Glomerular endothelial cell (primary cell): ENCODE data around the gene RRM2. TPM values are rescaled to one million over a fixed set of nuclear protein-coding genes. Genes with fewer than 3 reads are reported as not detected.
"Not testable (repeated sequence)": the region's sequence is repeated elsewhere in the genome, so short reads cannot be mapped to it uniquely, and the experiment has no call there.

Source experiments
- DNase-seq: peaks from one replicate; pipeline ENCODE4 v3.0.0-alpha.2; 2011; ENCODE audit warnings: low read depth, low spot score; ENCODE audit errors: extremely low read depth
- total RNA-seq: library from RNA; depleted of rRNA; stranded (reverse); fragments of >200 nt; gene quantifications from 2 replicates; pipeline ENCODE4 v1.2.3, GENCODE V29; 2015

The RRM2 gene
- total RNA-seq, 1 donor from 2014 or later = 26.1 TPM

DNA sequence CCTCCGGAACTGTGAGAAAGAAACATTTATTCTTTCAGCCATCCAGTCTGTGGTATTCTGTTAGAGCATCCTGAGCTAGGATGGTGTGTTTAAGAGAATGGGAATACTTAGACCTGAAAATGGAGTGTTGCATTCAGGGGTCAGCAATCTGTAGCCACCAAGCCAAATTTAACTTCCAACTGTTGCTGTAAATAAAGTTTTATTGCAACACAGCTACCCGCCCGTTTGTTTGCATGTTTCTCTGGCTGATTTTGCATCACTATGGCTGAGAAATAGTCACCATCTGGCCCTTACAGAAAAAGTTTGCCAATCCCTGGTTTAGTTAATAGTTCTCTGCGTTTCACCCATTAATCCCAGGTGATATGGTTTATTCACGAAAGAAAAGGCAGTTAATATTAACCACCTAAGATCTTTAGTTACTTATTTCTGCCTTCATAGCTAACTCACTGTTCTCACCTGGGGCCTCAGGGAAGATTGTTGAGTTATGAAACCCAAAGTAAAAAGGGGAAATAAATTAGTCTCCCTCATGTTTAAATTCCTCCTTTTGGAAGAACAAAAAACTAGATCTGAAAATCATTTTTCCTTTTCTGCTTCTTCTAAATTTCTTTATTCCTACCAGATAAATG, 32.9 kb upstream of the RRM2 start:
- DNase-seq = no peak

DNA sequence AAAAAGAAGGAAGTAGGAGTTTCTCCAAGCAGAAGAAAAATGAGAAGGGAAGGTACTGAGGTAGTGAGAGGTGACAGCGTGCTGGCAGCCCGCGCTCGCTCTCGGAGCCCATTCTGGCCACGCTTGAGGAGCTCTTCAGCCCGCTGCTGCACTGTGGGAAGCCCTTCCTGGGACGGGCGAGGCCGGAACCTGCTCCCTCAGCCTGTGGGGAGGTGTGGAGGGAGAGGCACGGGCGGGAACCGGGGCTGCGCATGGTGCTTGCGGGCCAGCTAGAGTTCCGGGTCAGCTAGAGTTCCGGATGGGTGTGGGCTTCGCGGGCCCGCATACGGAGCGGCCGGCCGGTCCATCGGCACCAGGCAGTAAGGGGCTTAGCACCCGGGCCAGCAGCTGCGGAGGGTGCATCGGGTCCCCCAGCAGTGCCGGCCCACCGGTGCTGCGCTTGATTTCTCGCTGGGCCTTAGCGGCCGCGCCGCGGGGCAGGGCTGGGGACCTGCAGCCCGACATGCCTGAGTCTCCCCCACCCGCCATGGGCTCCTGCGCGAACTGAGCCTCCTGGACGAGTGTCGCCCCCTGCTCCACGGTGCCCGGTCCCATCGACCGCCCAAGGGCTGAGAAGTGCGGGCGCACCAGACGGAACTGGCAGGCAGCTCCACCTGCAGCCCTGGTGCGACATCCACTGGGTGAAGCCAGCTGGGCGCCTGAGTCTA, 31.2 kb upstream of the RRM2 start:
- DNase-seq = no peak

DNA sequence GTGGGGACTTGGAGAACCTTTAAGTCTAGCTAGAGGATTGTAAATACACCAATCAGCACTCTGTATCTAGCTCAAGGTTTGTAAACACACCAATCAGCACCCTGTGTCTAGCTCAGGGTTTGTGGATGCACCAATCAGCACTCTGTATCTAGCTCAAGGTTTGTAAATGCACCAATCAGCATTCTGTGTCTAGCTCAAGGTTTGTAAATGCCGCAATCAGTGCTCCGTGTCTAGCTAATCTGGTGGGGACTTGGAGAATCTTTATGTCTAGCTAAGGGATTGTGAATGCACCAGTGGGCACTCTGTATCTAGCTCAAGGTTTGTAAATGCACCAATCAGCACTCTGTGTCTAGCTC, 30.7 kb upstream of the RRM2 start:
- DNase-seq = not testable (repeated sequence)

DNA sequence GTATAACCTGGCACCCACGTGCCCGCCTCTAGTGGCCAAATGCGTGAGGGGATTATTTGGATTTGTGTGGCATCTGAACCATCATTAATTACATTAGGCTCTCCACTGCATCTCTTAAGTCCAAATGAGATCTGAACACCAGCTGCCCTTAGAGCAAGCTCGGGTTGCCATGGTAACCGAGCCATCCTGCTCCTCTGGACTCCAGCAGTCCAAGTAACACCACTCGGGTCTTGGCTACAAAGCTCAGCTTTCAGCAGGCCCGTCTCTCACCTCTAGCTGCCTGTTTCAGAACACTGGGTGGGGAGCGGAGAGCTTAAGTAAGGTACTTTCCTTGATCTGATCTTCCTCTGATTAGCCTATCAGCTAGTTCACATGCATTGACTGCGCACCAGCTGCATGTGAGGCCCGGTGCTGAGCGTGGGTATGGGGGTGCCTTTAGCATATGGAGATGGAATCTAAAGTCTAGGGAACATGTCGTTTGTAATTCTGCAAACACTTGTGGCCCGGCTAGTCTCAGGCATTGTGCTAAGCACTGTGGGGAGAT, 28.2 kb upstream of the RRM2 start:
- DNase-seq = no peak

DNA sequence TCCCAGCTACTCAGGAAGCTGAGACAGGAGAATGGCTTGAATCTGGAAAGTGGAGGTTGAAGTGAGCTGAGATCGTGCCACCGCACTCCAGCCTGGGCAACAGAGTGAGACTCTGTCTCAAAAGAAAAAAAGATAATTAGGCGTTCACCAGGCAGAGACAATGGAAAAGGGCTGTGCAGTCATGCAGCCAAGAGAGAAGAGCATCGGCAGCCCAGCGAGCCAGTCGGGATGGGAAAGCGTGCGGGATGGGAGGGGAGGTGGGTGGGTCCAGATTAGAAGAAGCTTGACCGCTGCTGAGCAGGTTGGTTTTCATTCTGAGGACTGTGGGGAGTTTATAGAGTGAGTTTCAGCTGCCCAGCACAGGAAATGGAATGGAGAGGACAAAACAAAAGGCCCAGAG, 27.4 kb upstream of the RRM2 start:
- no peak for DNase-seq

DNA sequence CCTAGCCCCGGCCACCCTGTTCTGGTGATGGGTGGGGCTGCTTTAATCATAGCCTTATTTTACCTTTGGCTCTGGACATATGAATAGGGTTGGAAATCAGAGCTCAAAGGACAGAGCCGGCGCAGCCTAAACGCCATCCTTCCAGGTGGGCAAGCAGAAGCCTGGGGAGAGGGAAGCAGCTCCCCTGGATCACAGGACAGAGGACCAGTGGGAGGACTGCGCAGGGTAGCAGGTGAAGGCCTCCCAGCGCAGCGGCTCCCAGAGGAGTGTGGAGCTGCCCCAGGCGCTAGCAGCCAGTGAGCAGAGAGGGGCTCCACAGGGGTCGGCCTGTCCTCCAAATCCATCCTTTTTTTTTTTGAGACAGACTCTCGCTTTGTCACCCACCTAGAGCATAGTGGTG, 25.9 kb upstream of the RRM2 start:
- no peak for DNase-seq

DNA sequence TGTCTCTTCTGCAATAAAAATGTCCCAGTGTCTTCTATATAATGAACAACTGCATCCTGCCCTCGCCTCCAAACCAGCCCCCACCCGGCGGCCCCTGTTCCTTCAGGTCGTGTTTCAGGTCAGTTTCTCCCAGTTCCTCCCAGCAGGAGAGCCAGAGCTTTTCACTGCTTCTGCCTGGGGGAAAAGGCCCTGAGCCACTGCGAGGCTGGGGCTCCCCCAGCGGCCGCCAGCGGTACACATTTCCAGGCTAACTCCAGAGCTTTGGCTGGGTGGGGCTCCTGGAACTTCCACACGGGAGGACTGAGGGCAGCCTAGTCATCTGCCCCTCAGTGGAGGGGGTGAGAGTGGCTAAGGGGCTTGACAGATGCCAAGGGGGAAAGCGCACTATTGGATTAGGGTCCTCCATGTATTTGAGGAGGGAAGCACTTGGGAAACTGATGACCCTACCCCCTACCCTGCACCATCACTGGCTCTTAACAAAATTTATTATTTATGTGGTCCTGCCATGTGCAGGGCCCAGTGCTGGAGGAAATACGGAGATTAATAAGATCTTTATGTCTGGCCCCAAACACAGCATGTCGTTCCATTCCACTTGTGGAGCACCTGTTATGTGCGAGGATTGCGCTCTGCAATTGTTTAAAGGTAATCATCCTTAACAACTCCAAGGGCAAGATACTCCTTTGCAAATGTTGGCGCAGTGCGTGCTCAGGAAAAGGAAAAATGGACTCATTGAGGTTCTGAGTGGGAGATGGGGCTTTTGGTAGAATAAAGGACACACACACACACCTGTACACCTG, 25.0 kb upstream of the RRM2 start:
- DNase-seq = no peak

DNA sequence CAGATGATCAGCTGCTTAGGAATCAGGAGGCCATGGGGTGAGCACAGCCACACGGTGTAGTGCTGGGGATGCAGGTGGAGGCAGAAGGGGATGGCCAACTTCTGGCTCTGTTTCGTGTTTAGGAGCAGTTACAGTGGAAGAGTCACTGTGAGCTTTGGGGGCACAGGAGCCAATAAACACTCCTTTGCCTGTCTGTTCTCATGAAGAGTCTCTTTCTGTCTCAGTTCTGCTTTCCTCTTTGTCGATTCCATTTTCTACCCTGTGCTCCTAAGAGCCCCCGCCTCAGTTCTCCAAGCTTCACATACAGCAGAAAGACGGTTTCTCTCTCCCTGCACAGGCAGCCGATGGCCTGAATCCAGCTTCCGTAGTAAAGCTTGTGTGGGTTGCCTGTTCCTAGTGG, 21.0 kb upstream of the RRM2 start:
- no peak for DNase-seq

DNA sequence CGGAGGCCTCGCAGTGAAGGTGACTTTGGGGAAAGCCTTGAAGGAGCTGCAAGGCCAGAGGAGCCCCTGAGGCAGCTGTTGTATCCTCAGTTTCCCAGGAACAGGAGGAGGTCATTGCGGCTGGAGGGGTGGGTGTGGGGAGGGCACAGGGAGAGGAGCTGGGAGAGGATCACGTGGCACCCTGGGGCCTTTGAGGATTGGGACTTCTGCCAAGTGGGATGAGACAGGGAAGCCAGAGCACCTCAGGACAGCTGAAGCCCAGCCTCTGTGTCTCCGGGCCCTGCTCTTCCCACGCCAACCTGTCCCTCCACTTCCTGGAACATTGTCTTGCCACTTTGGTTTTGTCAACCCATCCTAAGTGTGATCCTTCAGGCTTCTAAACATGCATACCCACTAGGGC, 19.4 kb upstream of the RRM2 start:
- DNase-seq = no peak

DNA sequence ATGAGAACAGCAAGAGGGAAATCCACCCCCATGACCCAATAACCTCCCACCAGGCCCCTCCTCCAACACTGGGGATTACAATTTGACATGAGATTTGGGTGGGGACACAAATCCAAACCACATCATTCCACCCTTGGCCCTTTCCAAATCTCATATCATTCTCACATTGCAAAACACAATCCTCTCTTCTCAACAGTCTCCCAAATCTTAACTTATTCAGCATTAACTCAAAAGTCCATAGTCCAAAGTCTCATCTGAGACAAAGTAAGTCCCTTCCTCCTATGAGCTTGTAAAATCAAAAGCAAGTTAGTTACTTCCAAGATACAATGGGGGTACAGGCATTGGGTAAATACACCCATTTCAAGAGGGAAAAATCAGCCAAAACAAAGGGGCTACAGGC, 17.6 kb upstream of the RRM2 start:
- DNase-seq = not testable (repeated sequence)

DNA sequence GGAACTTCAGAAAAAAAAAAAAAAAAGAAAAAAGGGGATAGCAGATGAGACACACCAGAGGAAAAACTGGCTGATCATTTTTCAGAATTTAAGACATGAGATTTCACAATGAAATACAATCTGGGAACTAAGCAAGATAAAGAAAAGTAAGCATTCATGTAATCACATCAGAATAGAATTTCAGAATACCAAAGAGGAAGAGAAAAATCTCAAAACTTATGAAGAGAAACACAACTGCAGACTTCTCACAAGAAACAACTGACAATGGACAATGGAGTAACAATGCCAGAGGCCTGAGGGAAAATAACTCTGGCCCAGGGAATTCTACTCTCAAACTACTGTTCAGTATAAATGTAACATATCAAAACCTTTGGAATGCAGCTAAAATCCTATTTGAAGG, 13.2 kb upstream of the RRM2 start:
- no peak for DNase-seq

DNA sequence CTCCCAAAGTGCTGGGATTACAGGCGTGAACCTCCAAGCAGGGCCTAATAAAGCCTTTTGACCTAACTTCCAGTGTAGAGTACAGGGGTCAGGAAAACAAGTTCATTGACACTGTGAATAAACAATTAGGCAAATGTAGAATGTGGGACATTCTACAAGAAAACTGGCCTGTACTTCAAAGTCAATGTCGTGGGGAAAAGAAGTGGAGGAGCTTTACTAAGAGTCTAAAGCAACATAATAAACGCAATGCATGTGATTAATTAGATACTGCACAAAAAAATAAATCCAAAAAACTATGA, 3.6 kb upstream of the RRM2 start:
- no peak for DNase-seq

DNA sequence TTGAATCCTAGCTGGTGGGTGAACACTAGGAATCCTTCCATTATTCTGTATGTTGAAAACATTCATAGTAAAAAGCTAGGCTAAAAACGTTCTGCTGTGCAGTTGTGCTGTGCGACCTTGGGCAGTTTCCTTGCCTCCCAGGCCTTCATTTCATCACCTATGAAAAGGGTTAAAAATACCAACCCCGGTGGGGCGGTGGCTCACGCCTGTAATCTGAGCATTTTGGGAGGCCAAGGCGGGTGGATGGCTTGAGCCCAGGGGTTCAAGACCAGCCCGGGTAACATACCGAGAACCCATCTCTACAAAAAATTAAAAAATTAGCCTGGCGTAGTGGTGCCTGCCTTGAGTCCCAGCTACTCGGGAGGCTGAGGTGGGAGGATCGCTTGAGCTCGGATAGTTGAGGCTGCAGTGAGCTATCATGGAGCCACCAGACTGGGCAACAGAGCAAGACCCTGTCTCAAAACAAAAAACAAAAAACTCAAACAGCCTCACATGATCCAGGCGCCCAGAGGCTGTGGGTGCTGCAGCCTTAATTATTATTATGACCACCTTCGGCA, 2.9 kb upstream of the RRM2 start:
- DNase-seq = no peak

DNA sequence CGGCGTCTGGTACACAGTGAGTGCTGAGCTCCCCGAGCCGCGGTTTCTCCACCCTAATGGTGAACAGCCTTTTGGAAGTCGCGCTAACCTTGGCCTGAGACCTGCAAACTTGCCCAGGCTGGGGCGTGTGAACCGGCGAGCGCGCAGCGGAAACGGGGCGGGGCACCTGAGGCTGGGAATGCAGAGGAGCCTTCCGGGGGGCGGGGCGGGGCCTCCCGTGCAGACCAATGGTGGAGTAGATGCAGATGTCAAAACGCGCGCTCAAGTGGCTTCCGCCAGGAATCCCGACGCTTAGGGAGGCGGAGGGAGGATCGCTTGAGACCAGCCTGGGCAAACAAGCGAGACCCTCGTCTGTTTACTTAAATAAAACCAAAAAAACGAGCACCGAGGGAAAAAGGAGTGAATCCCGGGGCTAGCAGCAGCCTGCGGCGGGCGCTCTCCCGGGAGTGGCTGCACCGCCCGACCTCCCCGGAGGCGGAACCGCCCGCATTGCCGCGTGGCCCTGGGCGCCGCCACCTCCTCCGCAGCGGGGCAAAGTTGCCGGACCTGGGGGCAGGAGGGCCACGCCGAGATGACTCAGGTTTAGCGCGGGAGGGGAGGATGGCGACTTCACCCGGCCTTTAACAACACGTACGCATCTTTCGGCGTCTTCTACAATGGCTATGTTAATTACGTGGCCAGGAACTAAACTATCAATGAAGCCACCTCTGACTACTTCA, 2.2 kb upstream of the RRM2 start:
- DNase-seq = no peak

DNA sequence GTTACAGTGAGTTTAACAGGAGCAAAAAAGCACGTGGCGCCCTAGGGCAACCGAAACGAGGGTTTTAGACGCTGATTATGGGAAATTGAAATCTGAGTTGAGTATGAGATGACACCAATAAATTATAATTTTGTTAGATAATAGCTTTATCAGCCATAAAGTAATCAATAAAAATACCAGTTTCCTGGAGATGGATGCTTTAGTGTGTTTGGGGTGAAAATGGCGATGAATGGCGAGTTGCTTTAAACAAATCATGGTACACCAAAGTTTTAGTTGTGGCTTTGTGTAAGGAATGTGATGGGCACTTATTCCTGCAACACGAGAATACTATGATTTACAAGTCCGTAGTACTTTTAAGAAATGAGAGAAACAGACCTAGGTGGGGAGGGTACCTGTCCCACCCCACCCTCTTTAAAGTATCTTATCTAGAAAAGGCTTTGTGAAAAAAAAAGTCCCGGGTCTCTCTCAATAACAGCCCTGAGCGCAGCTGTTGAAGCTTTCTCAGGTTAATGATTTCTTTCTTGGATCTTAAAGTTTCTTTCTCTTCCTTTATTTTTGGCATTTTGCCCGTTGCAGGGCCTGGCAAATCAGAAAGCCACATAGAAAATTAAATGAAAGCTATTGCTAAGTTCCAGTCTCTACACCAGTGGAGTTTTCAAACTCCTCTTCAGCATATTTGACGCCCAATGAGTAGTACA, 1.5 kb upstream of the RRM2 start:
- DNase-seq = no peak

DNA sequence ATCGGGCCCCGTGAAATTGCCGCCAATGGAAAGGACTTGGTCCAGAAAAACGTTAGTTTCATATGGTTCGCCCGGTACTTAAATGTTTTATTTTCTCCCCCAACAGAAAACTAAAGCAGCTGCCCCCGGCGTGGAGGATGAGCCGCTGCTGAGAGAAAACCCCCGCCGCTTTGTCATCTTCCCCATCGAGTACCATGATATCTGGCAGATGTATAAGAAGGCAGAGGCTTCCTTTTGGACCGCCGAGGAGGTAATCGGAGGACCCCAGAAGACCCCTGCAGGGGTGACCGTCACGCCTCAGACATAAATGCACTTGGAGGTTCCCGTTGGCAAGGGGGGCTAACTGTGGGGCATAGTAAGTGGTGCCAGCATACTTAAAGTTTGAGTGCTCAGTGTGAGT, 742 bp downstream of the RRM2 start:
- no peak for DNase-seq

DNA sequence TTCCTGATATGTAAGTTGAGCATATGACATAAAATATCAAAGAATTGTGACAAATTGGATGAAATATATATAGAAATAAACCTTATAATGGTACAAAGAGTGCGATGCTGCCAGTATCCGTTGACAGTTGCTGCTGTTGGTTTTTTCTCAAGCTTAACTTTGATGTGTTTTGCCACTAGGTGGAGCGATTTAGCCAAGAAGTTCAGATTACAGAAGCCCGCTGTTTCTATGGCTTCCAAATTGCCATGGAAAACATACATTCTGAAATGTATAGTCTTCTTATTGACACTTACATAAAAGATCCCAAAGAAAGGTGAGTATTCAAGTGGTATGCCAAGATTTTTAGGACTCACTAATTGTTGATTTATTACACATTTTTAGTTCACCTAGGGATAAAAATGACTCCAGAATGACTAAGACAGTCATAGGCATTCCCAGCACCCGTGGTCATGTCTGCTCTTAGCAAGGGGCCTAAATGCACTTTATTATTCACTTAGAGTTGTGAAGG, 2.1 kb downstream of the RRM2 start:
- DNase-seq = peak; percentile 58

DNA sequence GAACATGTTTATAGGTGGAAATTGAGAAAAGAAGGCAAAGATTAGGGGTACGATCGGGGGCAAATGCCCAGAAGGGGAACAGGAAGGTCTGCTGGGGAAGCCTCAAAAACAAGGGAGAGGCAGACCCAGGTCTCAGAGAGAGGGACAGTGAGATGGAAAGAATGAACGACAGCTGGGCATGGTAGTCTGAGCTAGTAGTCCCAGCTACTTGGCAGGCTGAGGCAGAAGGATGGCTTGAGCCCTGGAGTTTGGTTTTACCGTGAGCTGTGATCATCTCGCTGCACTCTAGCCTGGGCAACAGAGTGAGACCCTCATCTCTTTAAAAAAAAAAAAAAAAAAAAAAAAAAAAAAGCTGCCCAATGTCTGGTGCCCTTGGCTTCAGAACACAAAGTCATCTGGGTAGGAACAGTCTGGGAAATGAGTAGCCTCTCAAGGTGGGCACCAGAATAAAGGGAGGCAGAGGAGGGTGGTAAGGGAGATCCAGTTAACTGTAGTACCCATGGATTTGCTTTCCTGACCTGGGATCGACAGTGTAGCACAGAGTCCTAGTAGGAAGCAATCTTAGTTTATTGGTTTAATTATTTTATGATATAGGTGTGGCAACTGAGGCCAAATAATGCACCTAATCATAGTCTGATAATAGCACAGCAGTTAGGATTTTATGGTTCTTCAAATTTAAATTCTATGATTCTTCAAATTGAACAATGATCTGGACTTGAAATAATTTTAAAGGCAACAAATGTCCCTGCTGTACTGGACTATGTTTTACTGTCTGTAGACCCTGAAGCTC, 3.5 kb downstream of the RRM2 start:
- DNase-seq = no peak

DNA sequence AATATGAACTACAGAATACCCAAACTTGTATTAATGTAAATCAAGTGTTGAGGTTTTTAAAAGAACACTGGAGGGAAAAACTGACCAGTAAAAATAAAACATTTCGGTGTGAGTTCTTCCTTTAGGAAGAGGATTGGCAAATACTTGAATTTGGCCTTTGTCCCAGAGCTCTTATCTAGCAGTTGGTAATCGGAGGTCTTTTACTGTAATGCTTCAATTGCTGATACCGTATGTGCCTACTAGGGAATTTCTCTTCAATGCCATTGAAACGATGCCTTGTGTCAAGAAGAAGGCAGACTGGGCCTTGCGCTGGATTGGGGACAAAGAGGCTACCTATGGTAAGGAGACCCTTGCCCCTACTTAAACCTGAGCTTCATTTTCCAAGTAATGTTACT, 4.1 kb downstream of the RRM2 start:
- no peak for DNase-seq
